Osteoblast (primary cell): ENCODE data around the gene MARK3. TPM values are rescaled to one million over a fixed set of nuclear protein-coding genes. Genes with fewer than 3 reads are reported as not detected.

ENCODE experiments used
- DNase-seq: peaks from one replicate; pipeline ENCODE4 v3.0.0; 2011; ENCODE audit warnings: low spot score, mixed read lengths; ENCODE audit not compliant: insufficient read length; ENCODE audit errors: missing footprints
- H2AFZ ChIP-seq: 2 replicates; pipeline ENCODE4 v1.6.0; 2011; ENCODE audit warnings: mild to moderate bottlenecking, low read length
- H3K27ac ChIP-seq: 2 replicates; pipeline ENCODE4 v1.5.1; 2011; ENCODE audit warnings: mild to moderate bottlenecking, low read depth, low read length, moderate library complexity
- H3K27me3 ChIP-seq: 2 replicates; pipeline ENCODE4 v1.6.0; 2012; ENCODE audit warnings: mild to moderate bottlenecking, control low read depth, inconsistent platforms, low read length, moderate library complexity; ENCODE audit not compliant: insufficient read depth
- H3K36me3 ChIP-seq: 2 replicates; pipeline ENCODE4 v1.5.1; 2011; ENCODE audit warnings: mild to moderate bottlenecking, low read length, control low read depth, moderate library complexity; ENCODE audit not compliant: insufficient read depth
- H3K4me1 ChIP-seq: 2 replicates; pipeline ENCODE4 v1.5.1; 2011; ENCODE audit warnings: mild to moderate bottlenecking, low read length, control low read depth, moderate library complexity; ENCODE audit not compliant: insufficient read depth
- H3K4me2 ChIP-seq: 2 replicates; pipeline ENCODE4 v1.6.0; 2011; ENCODE audit warnings: mild to moderate bottlenecking, low read length; ENCODE audit not compliant: insufficient read depth
- H3K4me3 ChIP-seq: fragments of 200-600 bp; sonication (generic); 3 replicates; pipeline ENCODE4 v1.5.1; 2012; ENCODE audit warnings: mild to moderate bottlenecking, low read length, inconsistent platforms; ENCODE audit not compliant: insufficient read depth
- H3K79me2 ChIP-seq: 2 replicates; pipeline ENCODE4 v1.6.0; 2012; ENCODE audit warnings: mild to moderate bottlenecking, low read length, control low read depth, inconsistent platforms; ENCODE audit not compliant: insufficient read depth
- H3K9me3 ChIP-seq: 2 replicates; pipeline ENCODE4 v1.5.1; 2011; ENCODE audit warnings: low read depth, low read length, control low read depth
- H4K20me1 ChIP-seq: 2 replicates; pipeline ENCODE4 v1.6.0; 2012; ENCODE audit warnings: mild to moderate bottlenecking, low read length, control low read depth; ENCODE audit not compliant: insufficient read depth
- total RNA-seq: library from RNA; depleted of rRNA; stranded (reverse); fragments of >200 nt; gene quantifications from 2 replicates; pipeline ENCODE4 v1.2.3, GENCODE V29; 2012
- TF ChIP-seq, protein P1 (sequence below): IDR thresholded peaks from 2 replicates; pipeline ENCODE4 v1.5.1; 2011; ENCODE audit warnings: mild to moderate bottlenecking, low read depth, low read length, moderate library complexity; ENCODE audit errors: extremely low read depth

Gene MARK3
- total RNA-seq, 1 donor = 101 TPM

GRCh38 chr14:103547455-103547940, 162.3 kb downstream of the MARK3 start:
- no peak overlapping the region for H3K4me3 ChIP-seq
- TF ChIP-seq, protein P1, sequence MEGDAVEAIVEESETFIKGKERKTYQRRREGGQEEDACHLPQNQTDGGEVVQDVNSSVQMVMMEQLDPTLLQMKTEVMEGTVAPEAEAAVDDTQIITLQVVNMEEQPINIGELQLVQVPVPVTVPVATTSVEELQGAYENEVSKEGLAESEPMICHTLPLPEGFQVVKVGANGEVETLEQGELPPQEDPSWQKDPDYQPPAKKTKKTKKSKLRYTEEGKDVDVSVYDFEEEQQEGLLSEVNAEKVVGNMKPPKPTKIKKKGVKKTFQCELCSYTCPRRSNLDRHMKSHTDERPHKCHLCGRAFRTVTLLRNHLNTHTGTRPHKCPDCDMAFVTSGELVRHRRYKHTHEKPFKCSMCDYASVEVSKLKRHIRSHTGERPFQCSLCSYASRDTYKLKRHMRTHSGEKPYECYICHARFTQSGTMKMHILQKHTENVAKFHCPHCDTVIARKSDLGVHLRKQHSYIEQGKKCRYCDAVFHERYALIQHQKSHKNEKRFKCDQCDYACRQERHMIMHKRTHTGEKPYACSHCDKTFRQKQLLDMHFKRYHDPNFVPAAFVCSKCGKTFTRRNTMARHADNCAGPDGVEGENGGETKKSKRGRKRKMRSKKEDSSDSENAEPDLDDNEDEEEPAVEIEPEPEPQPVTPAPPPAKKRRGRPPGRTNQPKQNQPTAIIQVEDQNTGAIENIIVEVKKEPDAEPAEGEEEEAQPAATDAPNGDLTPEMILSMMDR = no peak
- no peak overlapping the region for H3K27ac ChIP-seq
- no peaks in the 10 kb centered on the region for H3K9me3 ChIP-seq
- H3K4me1 ChIP-seq = peaks cover 18% of the 10 kb centered on the region
- H2AFZ ChIP-seq = no peak overlapping the region
- peaks cover 7% of the 10 kb centered on the region for H3K79me2 ChIP-seq
- H3K36me3 ChIP-seq = no peaks in the 10 kb centered on the region
- H3K4me2 ChIP-seq = no peak overlapping the region
- peak; percentile 62 for DNase-seq
- H4K20me1 ChIP-seq = peaks cover 24% of the 10 kb centered on the region
- no peaks in the 10 kb centered on the region for H3K27me3 ChIP-seq

GRCh38 chr14:103547941-103548462, 162.8 kb downstream of the MARK3 start:
- Histone ChIP-seq H3K36me3 (no peaks in the 10 kb centered on the region), H3K4me2 (no peak overlapping the region), H3K4me3 (no peak overlapping the region), H3K9me3 (no peaks in the 10 kb centered on the region), H3K27ac (no peak overlapping the region), H3K27me3 (no peaks in the 10 kb centered on the region), H2AFZ (no peak overlapping the region), H4K20me1 (peaks cover 28% of the 10 kb centered on the region), H3K4me1 (peaks cover 16% of the 10 kb centered on the region), H3K79me2 (peaks cover 7% of the 10 kb centered on the region)
- peak; percentile 66 for DNase-seq
- TF ChIP-seq, protein P1 = no peak

DNA sequence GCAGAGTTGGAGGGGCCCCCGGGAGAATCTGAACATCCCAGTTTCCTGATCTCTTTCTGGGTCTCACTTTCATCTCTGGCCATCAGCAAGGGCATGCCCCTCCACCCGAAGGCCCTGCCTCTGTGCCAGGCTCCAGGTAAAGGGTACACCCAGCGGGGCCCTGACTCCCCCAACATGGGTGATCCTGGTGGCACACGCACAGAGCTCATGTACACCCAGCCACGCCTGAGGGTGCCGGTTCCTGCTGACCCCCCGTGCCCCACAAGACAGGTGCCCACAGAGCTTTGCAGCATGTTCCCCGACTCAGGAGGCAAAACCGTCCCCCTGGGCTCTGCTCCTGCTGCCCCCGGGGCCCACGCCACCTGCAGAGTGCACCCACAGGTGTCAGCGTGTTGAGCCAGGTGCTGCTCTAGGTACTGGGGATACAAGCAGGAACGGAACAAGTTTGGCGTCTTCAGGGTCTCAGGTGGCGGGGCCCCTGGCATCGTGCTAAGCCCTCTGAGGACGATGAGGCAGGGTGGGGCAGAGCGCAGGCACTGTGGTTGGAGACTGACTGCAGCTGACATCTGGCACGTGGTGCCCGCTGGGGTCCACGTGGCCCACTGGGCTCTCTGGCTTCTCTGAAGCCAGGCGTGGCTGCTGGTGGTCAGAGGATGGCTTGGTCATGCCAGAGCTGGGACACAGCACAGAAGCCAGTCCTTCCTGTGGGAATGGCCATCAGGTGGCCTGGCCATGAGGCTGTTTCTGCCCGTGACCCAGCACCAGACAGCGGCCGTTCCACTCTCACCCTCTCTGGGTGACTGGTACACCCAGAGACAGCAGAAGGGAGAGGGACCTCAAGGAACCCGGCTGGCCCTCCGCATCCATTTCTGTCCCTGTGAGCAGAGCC, 163.5 kb downstream of the MARK3 start:
- no peak overlapping the region for H3K4me3 ChIP-seq
- H2AFZ ChIP-seq = no peak overlapping the region
- no peaks in the 10 kb centered on the region for H3K9me3 ChIP-seq
- H3K27ac ChIP-seq = no peak overlapping the region
- TF ChIP-seq, protein P1 = no peak
- H3K27me3 ChIP-seq = no peaks in the 10 kb centered on the region
- peaks cover 16% of the 10 kb centered on the region for H3K4me1 ChIP-seq
- no peak overlapping the region for H3K4me2 ChIP-seq
- peak; percentile 81 for DNase-seq
- peaks cover 28% of the 10 kb centered on the region for H4K20me1 ChIP-seq
- H3K79me2 ChIP-seq = peaks cover 8% of the 10 kb centered on the region
- H3K36me3 ChIP-seq = no peaks in the 10 kb centered on the region
